BJ (cell line): ENCODE data around the gene CPNE7. TPM values are rescaled to one million over a fixed set of nuclear protein-coding genes. Genes with fewer than 3 reads are reported as not detected.
A peak's percentile ranks its signal among the peaks of the same experiment; 100 is the strongest.
"Not testable (repeated sequence)": the region's sequence is repeated elsewhere in the genome, so short reads cannot be mapped to it uniquely, and the experiment has no call there.

ENCODE experiments used
- CTCF ChIA-PET: fragments of 350-600 bp; formaldehyde crosslinking; extraction: SDS; loops from one replicate; lab custom pipeline; 2021; ENCODE audit warnings: antibody characterized with exemption, inconsistent platforms; lab: Yijun Ruan, JAX
- POLR2A ChIA-PET: fragments of 300-600 bp; sonication (Branson Sonifier 250); formaldehyde crosslinking; extraction: SDS; loops from one replicate; lab custom pipeline; 2021; ENCODE audit warnings: antibody characterized with exemption; lab: Charles Lee
- DNase-seq: peaks from one replicate; pipeline ENCODE4 v3.0.0-alpha.2; 2011; ENCODE audit warnings: low read depth
- H3K27me3 ChIP-seq: 2 replicates; pipeline ENCODE4 v1.6.0; 2011; ENCODE audit warnings: low read length; ENCODE audit not compliant: control insufficient read depth, insufficient read depth
- H3K36me3 ChIP-seq: 2 replicates; pipeline ENCODE4 v1.5.1; 2011; ENCODE audit warnings: low read length; ENCODE audit not compliant: control insufficient read depth, insufficient read depth
- H3K4me3 ChIP-seq: 2 replicates; pipeline ENCODE4 v1.5.1; 2011; ENCODE audit warnings: low read depth, mild to moderate bottlenecking, control low read depth, low read length
- CTCF ChIP-seq: IDR thresholded peaks from 2 replicates; pipeline ENCODE4 v1.5.1; 2011; ENCODE audit warnings: low read depth, mild to moderate bottlenecking, control low read depth, inconsistent platforms, low read length, moderate library complexity; ENCODE audit not compliant: insufficient read depth
- polyA plus RNA-seq: library from polyadenylated mRNA; depleted of rRNA; stranded (reverse); fragments of >200 nt; gene quantifications from 2 replicates; pipeline ENCODE4 v1.2.3, GENCODE V29; 2011

CPNE7 gene
- polyA plus RNA-seq, 1 experiment, result 7.1 TPM

GRCh38 chr16:89633064-89633631 is 57.6 kb downstream of the CPNE7 start:
- no peaks in the 10 kb centered on the region for H3K36me3 ChIP-seq
- POLR2A ChIA-PET, result interaction anchor here (0.5 to 0.7 kb wide), 2 partner anchors 26 to 38 kb away, joined by 3 to 5 read pairs; no protein-coding TSS in a partner anchor
- no peak overlapping the region for H3K4me3 ChIP-seq
- peak; percentile 33 for DNase-seq
- CTCF ChIA-PET, result interaction anchor here (0.6 to 4.5 kb wide), 12 partner anchors 9 to 75 kb away, joined by 3 to 36 read pairs (median 3); partner anchors contain the start of gene CPNE7
- no peak for TF ChIP-seq CTCF
- no peaks in the 10 kb centered on the region; the same call in 1 of the 2 replicates for H3K27me3 ChIP-seq

GRCh38 chr16:89634463-89635385 is 59.2 kb downstream of the CPNE7 start:
- not testable (repeated sequence) for H3K4me3 ChIP-seq, H3K27me3 ChIP-seq, DNase-seq, H3K36me3 ChIP-seq
- POLR2A ChIA-PET, result interaction anchor here (0.6 kb wide), 1 partner anchor 14 kb away, joined by 3 read pairs; no protein-coding TSS in a partner anchor
- CTCF ChIA-PET, result interaction anchor here (1.1 to 1.3 kb wide), 3 partner anchors 20 to 76 kb away, joined by 3 to 6 read pairs (median 5); no protein-coding TSS in a partner anchor

- no peaks in the 10 kb centered on the region for H3K36me3 ChIP-seq
- TF ChIP-seq CTCF, result no peak
- no peak for DNase-seq
- H3K4me3 ChIP-seq, result no peak overlapping the region
- no peaks in the 10 kb centered on the region; the same call in 1 of the 2 replicates for H3K27me3 ChIP-seq
- ChIA-PET CTCF (interaction anchor here (1.5 kb wide), 1 partner anchor 21 kb away, joined by 4 read pairs; no protein-coding TSS in a partner anchor), POLR2A (no interaction called here)
Measured at GRCh38 chr16:89636663-89637062, 61.1 kb downstream of the CPNE7 start.

GRCh38 chr16:89637379-89637778 is 61.8 kb downstream of the CPNE7 start:
- TF ChIP-seq CTCF, result no peak
- no peaks in the 10 kb centered on the region for H3K36me3 ChIP-seq
- ChIA-PET POLR2A (no interaction called here), CTCF (interaction anchor here (1.5 kb wide), 1 partner anchor 21 kb away, joined by 4 read pairs; no protein-coding TSS in a partner anchor)
- no peak for DNase-seq
- H3K4me3 ChIP-seq, result no peak overlapping the region
- no peaks in the 10 kb centered on the region; the same call in 1 of the 2 replicates for H3K27me3 ChIP-seq

- ChIA-PET CTCF (no interaction called here), POLR2A (no interaction called here)
- no peaks in the 10 kb centered on the region for H3K36me3 ChIP-seq
- H3K27me3 ChIP-seq, result no peaks in the 10 kb centered on the region; the same call in 1 of the 2 replicates
- H3K4me3 ChIP-seq, result no peak overlapping the region
- TF ChIP-seq CTCF, result no peak
- DNase-seq, result no peak
Measured at GRCh38 chr16:89638455-89638854, 62.9 kb downstream of the CPNE7 start.
